Measurements from ENCODE around the gene CAMK1G. TPM values are rescaled to one million over a fixed set of nuclear protein-coding genes. Genes with fewer than 3 reads are reported as not detected.

Gene CAMK1G
- total RNA-seq, 2 experiments from 2014 or later, result not detected

GRCh38 chr1:209650454-209650853, 66.9 kb downstream of the CAMK1G start:
- ChIA-PET CTCF (interaction anchor here (0.8 kb wide), 1 partner anchor 98 kb away, joined by 3 read pairs; no protein-coding TSS in a partner anchor), POLR2A (no interaction called here)

GRCh38 chr1:209651138-209651587, 67.6 kb downstream of the CAMK1G start:
- ChIA-PET CTCF (interaction anchor here (0.6 kb wide), 1 partner anchor 48 kb away, joined by 5 read pairs; no protein-coding TSS in a partner anchor), POLR2A (no interaction called here)

GRCh38 chr1:209652121-209652735, 68.7 kb downstream of the CAMK1G start, which contains the start of gene LAMB3:
TSS of gene LAMB3 (minus strand) at chr1:209652425. CDS start at chr1:209650944, 1,481 bp downstream.
- ChIA-PET CTCF (interaction anchor here (0.5 to 1.3 kb wide), 4 partner anchors 22 to 86 kb away, joined by 3 to 5 read pairs (median 4); no protein-coding TSS in a partner anchor), POLR2A (interaction anchor here (1.5 kb wide), 1 partner anchor 21 kb away, joined by 3 read pairs; no protein-coding TSS in a partner anchor)

- ChIA-PET CTCF (interaction anchor here (0.6 to 1.4 kb wide), 4 partner anchors 21 to 95 kb away, joined by 3 to 4 read pairs (median 4); no protein-coding TSS in a partner anchor), POLR2A (interaction anchor here (1.5 kb wide), 1 partner anchor 20 kb away, joined by 3 read pairs; no protein-coding TSS in a partner anchor)
Observed at GRCh38 chr1:209652873-209653401, 69.4 kb downstream of the CAMK1G start.

- CTCF ChIA-PET, result interaction anchor here (0.8 to 1.4 kb wide), 2 partner anchors 39 to 94 kb away, joined by 3 to 4 read pairs; no protein-coding TSS in a partner anchor
- POLR2A ChIA-PET, result no interaction called here
Observed at GRCh38 chr1:209653915-209654351, 70.4 kb downstream of the CAMK1G start.

GRCh38 chr1:209655411-209656231, 72.1 kb downstream of the CAMK1G start:
- POLR2A ChIA-PET, result no interaction called here
- CTCF ChIA-PET, result no interaction called here

- ChIA-PET CTCF (interaction anchor here (1.1 kb wide), 1 partner anchor 81 kb away, joined by 3 read pairs; no protein-coding TSS in a partner anchor), POLR2A (no interaction called here)
Observed at GRCh38 chr1:209657140-209657879, 73.8 kb downstream of the CAMK1G start.

GRCh38 chr1:209657918-209658317, 74.4 kb downstream of the CAMK1G start:
- CTCF ChIA-PET, result interaction anchor here (1.1 kb wide), 1 partner anchor 80 kb away, joined by 3 read pairs; no protein-coding TSS in a partner anchor
- POLR2A ChIA-PET, result no interaction called here

GRCh38 chr1:209659909-209660308, 76.4 kb downstream of the CAMK1G start:
- CTCF ChIA-PET, result no interaction called here
- POLR2A ChIA-PET, result no interaction called here

GRCh38 chr1:209661071-209661470, 77.6 kb downstream of the CAMK1G start:
- ChIA-PET POLR2A (interaction anchor here (0.5 kb wide), 1 partner anchor 163 kb away, joined by 3 read pairs; no protein-coding TSS in a partner anchor), CTCF (no interaction called here)

GRCh38 chr1:209662879-209663327, 79.4 kb downstream of the CAMK1G start:
- ChIA-PET POLR2A (no interaction called here), CTCF (interaction anchor here (0.6 to 1.0 kb wide), 2 partner anchors 33 to 58 kb away, joined by 3 to 5 read pairs; no protein-coding TSS in a partner anchor)

Other genes with a start within 250 kb of the CAMK1G start
- gene LAMB3, start 68.7 kb downstream of the CAMK1G start, total RNA-seq, result 1 to 10 TPM; 2.4 to 2.7 TPM
- 10 to 100 TPM in 1 of 2 experiments, 1 to 10 TPM in 1; 9.4 to 10.3 TPM for gene G0S2, start 91.7 kb downstream of the CAMK1G start, total RNA-seq
- gene HSD11B1, start 121.1 kb downstream of the CAMK1G start, total RNA-seq, result 1 to 10 TPM; 1.3 to 1.7 TPM
- gene TRAF3IP3, start 172.3 kb downstream of the CAMK1G start, total RNA-seq, result 100 to 1,000 TPM; 196 to 197 TPM
- gene C1orf74, start 200.8 kb downstream of the CAMK1G start, total RNA-seq, result 1 to 10 TPM; 2.1 to 2.2 TPM
- 1 to 10 TPM in 1 of 2 experiments, under 1 TPM in 1; 0.86 to 1.1 TPM for gene IRF6, start 222.4 kb downstream of the CAMK1G start, total RNA-seq
- 10 to 100 TPM; 14.8 to 15.3 TPM for gene UTP25, start 244.3 kb downstream of the CAMK1G start, total RNA-seq

All from activated CD8-positive, alpha-beta memory T cell treated with anti-CD3 and anti-CD28 coated beads for 36 hours (primary cell).